NCI-H1436 treated with DMSO at 0.1 percent for 48 hours (cell line): ENCODE results near the gene GOLGA2.
A peak's percentile ranks its signal among the peaks of the same experiment; 100 is the strongest.
"Not testable (repeated sequence)": the region's sequence is repeated elsewhere in the genome, so short reads cannot be mapped to it uniquely, and the experiment has no call there.

ENCODE experiments used
- DNase-seq: peaks from one replicate; lab custom pipeline; 2025; lab: John Stamatoyannopoulos, UW

GOLGA2 gene

DNA sequence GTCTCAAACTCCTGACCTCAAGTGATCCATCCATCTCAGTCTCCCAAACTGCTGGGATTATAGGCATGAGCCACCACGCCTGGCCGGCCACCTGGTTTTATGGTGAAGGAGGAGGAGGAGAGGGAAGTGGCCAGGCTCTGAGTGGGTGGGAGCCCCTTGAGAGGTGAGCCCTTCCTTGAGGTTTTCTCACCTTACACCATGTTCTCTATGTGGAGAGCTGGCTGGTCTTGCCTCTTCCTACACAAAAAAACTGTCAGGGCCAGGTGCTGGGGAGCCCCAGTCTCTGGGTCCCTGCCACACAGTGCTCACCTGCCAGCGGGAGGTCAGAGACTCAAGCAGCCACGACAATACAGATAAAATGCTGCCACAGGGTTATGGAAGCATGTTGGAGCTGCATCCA lies 18.3 kb upstream of the GOLGA2 start:
- no peak for DNase-seq

DNA sequence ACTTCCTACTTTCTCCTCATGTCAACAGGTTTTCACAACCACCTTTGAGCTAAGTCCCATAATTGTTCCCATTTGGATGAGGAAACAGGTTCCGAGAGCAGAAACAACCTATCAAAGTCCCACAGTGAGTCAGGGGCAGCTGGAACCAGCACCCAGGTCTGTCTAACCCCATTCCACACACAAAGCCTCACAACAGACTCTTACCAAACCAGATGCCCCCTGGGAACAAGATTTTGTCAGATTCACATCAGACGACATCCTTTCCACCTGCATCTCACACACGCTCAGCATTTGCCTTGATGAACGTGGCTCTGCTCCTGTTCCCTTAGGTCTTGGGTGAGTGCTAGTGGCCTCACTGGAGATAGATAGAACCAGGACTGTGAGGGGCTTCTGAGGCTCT lies 17.3 kb upstream of the GOLGA2 start:
- DNase-seq: no peak

DNA sequence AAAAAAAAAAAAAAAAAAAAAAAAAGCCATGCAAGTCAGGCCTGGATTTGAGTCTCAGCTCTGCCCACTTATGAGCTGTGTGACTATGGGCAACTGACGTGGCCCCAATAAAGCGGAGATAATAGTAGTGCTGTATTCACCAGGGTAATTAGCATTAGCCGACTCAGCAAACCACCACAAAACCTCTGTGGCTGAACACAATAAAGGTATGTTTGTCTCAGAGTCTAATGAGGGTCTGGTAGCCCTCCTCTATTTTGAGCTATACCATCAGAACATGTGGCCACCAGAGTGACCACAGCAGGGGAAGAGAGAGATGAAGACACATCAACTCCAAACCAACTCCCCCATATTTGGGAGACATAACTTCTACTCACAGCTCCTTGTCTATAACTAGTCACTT lies 16.2 kb upstream of the GOLGA2 start:
- DNase-seq: no peak

DNA sequence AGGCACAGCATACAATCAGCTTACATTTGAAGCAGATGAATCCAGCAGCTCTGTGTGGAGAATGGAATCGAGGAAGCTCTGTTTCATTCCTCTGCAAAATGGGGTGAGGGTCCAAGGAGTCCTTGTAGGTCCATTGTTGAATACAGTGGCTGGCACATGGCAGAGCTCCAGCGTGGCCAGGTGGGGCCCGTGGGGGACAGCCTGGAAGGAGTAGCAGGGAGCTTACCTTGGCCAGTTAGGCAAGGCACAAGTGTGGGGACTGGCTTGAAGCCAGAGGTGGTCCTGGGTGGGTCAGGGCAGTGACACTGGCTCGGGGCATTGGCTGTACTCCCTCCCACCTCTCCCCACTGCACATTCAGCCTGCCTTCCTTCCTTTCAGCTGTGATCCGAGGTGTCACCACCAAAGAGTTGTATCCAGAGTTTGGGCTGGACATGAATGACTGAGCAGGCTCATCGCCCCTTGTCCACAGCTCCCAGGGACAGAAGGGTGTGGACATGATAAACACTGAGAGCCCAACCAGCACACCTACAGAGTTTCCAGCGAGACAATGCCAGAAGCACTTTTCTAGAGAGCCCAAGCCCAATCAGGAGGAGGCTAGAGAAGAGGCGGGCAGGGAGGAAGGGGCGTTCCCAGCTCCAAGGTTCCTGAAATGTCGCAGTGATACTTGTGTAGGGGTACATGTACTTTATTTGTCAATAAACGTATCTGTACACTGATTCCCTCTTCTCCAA lies 12.6 kb upstream of the GOLGA2 start:
- DNase-seq: no peak

DNA sequence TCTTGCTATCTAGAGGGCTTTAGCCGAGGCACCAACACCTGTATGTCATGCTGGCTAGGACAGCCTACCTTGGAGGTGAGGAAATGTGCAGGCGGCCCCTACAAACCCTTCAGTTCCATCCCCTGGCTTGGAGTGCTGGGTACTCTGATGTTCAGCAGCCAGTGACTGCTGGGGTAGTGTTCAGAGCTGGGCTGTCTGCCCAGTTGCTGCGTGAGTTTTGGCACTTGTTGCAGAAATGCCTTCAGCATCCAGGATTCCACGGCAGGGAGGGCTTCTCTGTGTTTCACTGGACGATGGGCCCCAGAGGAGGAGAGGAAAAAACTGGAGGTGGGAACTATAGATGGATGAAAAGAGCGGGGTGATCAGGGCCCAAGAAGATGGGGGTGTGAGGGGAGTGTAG lies 10.6 kb upstream of the GOLGA2 start:
- DNase-seq: no peak

DNA sequence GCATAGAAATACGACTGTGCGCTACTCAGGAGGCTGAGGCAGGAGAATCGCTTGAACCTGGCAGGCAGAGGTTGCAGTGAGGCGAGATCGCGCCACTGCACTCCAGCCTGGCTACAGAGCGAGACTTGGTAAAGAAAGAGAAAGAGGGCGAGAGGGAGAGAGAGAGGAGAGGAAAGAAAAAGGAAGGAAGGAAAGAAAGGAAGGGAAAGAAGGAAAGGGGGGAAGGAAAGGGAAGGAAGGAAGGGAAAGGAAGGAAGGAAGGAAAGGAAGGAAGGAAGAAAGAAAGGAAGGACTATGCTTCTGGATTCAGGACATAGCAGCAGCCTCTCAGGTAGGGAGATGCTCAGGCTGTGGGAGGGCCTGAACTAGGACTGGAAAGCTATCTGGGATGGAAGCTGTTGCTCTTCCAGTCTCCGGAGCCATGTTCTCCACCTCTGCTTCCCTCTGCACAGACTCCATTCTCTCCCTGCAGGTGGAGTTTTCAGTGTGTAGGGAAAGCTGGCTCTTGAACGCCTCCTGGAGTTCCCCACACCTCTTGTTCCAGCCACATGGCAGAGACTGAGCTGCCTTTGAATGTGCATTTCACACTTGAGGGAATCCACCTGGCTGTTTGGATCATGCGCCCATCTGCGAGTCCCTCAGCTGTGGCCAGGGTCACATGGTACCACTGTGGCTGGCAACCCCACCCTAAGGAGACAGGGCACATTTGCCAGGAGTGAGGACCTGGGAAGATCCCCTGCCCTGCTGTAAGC lies 9.4 kb upstream of the GOLGA2 start:
- no peak for DNase-seq

DNA sequence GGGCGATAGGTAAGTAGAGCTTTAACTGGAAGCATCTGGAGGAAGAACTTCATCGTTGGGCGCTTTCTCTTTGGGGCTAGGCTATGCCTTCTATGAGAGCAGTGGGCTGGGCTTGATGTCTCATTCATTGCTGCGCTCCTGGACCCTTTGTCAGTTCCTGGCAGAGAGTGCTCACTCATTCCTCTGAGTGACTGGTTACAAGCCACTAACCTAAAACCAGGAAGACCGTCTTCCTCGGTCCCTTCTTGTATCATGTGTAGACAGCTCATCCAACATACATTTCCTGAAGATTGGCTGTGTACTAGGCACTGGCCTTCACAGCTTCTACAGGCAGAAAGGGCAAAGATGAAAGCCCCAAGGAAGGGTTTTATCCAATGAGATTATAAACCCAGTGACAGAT lies 6.7 kb upstream of the GOLGA2 start:
- DNase-seq: no peak

DNA sequence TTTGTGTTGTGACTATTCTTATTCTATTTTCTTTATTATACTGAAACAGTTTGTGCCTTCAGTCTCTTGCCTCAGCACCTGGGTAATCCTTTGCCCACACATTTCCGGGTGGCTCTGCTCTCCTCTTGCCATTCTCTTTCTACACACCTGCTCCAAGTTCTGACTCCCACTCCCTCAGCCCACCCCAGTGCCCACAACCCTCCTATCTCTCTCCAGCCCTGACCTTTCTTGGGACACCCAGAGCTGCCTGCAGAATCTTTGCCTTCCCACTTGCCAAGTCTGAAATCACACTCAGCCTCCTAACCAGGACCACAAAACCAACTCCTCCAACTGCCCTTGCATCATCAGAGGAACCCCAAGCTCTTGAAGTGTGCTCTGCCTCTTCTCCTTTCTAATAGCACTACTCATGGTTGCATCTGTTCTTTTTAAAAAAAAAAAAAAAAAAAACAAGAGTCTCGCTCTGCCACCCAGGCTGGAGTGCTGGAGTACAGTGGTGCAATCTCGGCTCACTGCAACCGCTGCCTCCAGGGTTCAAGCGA lies 4.3 kb upstream of the GOLGA2 start:
- DNase-seq: no peak

DNA sequence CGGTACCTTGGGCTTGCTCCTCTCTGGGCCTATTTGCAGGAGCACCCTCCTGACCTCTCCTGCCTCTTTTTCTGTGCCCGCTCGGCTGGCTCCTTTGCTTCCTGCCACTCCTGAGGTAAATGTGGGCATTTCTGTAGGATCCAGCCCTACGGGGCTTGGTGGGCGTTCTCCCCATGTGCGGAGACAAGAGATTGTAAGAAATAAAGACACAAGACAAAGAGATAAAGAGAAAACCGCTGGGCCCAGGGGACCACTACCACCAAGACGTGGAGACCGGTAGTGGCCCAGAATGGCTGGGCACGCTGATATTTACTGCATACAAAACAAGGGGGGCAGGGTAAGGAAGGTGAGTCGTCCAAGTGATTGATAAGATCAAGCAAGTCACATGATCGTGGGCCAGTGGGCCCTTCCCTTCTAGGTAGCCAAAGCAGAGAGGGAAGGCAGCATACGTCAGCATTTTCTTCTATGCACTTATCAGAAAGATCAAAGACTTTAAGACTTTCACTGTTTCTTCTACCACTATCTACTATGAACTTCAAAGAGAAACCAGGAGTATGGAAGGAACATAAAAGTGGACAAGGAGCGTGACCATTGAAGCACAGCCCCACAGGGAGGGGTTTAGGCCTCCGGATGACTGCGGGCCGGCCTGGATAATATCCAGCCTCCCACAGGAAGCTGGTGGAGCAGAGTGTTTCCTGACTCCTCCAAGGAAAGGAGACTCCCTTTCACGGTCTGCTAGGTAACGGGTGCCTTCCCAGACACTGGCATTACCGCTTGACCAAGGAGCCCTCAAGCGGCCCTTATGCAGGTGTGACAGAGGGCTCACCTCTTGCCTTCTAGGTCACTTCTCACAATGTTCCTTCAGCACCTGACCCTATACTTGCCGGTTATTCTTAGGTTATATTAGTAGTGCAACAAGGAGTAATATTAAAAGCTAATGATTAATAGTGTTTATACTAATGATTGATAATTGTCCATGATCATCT lies 3.6 kb upstream of the GOLGA2 start:
- DNase-seq: not testable (repeated sequence)

DNA sequence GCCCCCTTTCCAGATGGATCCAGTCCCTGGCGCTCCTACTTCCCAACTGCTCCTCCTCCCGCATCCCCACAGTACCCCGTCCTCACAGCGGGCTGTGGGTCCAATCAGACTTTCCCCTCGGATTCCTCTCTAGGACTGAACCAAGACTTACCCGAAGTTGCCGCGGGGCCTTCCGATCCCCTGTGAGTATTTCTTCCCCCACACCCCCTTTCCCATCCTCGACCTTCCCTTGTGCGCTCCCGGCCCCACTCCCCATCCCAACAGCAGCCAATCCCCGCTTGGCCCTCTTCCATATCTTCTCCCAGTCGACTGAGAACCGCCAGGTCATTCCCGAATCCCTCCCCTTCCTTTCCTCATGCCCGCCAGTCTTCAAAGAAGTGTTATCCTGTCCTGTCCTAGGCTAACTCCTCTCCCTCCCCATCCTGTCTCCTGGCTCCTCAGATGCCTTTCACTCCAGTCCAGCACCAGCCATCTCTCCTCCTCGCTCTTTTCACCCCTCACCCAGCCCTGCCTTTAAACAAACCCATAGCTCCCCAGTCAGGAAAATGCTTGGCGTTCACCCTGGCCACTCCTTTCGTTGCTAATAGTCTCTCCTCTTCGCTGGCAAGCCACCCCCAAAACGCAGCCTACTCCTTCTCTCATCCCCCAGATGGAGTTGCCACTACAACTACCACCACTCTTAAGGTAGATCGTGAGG lies 915 bp upstream of the GOLGA2 start:
- DNase-seq: no peak

DNA sequence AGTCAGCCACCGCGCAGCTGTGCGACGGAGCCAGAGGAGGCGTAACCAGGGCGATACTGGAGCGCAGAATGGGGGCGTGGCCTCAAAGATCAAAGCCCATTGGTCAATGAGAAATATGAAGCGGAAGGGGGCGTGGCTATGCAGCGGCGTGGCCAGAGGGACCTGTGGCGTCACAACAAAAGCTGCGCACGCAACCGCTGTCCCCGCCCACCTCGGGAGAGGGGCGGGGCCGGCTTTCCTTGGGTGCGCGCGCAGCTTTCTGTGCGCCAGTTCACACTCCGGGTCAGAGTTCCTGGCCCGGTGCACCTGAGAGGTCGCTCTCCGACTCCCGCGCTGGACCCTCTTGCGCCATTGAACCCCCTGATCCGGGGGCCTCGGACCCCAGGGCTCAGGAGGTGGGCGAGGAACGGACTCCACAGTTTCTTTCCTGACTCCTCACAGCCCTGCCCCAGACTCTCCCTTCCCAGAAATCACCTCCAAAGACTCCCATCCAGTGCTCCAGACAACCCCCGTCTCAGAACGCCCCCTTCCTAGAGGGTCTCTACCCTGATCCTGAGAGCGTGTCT lies 284 bp upstream of the GOLGA2 start, which contains the start of gene SWI5:
Gene SWI5, plus strand, starts transcription at position 269 of the 566 bp plus-strand sequence.
- peak; percentile 98 for DNase-seq

DNA sequence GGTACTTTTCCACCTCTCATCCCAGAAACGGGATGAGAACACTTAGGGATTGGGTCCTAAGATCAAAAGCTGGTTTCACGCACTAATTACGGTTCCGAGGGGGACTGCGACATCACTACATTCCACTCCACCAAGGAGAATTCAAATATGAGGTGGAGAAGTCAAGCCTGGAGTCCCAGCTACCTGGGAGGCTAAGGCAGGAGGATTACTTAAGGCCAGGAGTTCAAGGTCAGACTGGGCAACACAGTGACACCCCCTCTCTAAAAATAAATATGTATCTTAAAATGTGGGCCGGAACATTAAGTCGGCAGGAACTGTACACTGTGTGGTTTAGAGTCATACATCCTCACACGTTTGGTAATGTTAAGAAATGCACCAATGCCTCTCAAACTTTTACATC lies 1.6 kb downstream of the GOLGA2 start:
- DNase-seq: no peak

DNA sequence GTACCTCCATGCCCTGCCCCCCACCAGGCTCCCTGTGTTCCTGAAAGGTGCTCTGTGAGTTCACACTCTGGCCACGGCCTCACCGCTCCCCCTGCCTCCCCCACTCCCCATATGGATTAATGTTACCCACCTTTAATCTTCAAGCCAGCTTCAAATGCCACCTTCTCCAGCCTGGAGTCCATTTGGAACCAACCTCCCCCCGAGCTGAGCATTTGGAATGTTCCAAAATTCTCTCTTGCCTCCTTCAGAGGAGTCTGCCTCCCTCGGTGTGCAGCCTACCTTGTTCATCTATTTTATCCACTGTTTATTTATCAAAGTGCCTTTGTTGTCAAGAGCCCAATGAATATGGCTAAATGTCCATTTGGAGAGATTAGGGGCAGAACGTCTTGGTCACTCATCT lies 4.3 kb downstream of the GOLGA2 start:
- DNase-seq: no peak

DNA sequence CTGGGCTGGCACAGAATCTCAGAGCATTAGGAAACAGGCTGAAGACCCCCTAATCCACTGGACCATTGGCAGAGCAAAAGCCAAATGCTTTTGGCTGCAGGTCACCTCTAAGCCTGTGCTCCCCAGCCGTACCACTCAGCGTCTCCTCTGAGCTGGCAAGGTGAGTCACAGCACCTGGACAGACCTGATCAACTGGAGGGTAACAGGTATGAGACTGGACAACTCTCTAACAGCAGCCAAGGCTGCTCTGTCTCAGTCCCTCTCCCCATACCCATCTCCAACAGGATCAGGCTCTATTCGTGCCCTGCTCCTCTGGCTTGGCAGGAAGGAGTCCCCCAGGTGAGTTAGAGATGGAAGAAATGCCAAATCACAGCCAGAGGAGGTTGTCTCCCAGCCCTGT lies 4.7 kb downstream of the GOLGA2 start:
- DNase-seq: no peak

DNA sequence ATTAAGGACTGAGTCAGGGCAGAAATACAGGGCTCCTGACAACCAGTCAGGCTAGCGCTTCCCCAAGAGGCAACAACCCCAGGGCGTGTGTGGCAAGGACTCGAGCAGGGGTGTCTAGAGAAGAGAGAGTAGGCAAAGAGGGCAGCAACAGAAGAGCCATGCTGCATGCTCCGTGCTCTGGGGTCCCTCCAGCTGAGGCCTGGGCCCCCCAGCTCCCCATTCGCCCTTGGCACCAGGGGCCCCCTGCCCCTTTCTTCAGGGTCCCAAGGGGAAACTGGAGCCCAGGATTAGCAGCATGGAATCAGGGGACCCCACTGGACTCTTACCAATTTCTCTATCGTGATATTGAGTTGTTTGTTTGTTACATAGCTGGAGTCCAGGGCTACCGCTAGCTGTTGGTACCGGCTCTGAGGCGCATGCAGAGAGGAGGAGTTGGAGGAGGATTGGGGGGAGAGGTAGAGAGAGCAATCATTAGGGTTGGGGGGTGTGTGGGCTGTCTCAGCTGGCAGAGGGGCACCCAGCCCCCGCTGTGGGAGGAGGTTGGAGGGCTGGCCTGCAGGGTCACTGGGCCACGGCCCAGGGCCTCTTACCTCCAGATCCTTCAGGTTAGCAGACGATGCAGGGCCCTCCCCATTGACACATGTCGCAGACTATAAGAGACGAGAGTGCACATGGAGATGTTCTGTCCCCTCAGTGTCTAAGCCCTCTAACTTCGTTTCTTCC lies 8.8 kb downstream of the GOLGA2 start:
- no peak for DNase-seq

DNA sequence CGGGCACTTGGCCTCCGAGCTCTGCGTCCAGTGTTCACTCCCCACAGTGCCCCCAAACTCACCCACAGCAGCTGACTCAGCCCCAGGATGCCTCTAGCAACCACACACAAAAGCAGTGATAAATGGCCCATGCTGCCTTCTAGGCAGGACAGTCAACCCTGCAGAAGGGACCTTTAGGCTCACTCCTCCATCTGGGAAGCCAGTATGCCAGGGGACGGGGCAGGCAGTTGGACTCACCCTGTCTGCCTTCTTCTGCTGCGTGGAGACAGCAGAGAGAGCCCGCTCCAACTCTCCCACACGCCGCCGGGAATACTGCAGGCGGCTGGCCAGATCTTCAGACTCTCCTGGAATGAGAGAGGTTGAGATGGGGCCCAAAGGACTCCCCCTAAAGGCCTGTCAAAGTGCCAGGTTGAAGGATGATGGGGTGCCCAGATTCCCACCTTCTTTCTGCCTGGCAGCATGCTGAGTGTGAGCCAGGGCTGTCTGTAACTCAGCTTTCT lies 10.4 kb downstream of the GOLGA2 start:
- DNase-seq: no peak

DNA sequence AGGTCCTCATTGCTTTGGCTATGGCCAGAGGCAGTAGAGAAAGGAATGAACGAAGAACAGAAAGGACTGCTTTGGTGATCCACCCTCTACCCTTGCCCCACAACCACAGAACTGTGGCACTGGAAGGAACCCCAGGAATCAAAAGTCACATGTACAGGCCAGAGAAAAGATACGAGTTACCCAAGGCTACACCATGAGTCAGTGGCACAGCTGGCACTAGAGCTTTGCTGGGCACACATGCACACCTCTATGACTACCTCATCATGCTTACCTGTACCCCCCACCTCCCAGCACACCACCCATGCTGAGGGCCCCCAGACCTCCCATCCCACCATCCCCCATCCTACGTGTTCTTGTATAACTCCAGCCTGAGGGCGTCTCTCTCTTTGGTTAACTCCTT lies 13.1 kb downstream of the GOLGA2 start:
- DNase-seq: no peak

DNA sequence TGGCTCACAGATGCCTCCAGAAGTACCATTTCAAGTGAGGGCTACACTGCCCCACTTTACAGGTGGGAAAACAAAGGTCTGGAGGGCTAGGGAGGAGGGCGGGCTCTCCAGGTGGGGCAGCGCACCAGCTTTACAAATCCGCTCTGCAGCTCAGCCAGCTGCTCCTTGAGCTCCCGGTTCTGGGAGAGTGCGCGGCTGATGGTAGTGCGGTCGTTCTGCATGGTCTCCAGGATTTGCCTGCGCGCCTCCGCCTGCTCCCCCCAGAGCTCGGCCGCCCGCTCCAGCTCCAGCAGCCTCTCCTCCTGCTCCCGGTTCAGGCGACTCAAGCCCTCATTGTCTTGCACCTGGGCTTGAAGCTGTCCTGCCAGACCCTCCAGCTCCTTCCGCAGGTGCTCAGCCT lies 15.5 kb downstream of the GOLGA2 start:
- no peak for DNase-seq

DNA sequence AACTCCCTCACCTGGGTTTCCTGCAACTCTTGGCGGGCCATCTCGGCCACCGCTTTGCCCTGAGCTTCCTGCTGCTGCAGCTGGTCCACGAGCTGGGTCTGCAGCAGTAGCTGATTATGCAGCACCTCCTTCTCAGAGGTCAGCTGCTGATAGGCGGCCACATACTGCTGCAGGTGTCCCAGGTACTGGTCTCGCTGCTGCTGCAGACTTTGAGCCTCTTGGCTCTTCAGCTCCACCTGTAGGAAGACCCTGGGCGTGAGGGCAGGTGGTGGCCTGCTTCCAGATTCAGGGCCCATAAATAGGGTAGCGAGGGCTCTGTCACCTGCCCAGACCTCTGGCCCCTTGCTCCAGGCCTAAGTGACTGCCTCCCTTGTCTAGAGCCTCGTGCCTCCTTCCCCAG lies 16.7 kb downstream of the GOLGA2 start:
- no peak for DNase-seq

DNA sequence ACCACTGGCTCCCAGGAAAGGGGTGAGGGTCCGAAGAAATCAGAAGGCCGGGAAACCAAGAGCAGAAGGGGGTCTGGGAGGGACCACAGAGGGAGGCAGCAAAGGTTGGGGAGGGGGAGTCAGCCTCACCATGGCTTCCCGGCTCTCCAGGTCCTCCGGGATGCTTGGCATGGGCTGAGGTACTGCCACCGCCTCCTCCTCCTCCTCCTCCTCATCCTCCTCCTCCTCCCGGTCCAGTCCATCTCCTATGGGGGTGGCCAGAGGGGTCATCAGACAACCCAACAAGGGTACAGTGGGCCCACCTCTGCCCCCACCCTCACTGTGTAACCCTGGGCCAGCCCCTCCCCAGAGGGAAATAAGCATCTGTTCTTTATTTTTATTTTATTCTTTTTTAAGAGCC lies 17.5 kb downstream of the GOLGA2 start:
- DNase-seq: no peak
